Measurements from ENCODE around the gene SP3. TPM values are rescaled to one million over a fixed set of nuclear protein-coding genes. Genes with fewer than 3 reads are reported as not detected.

The SP3 gene
- polyA plus RNA-seq, 6 donors from 2014 or later: 45.7 to 84.3 (median 66.9) TPM

GRCh38 chr2:173881886-173882285 lies 83.3 kb downstream of the SP3 start:
- Mint-ChIP-seq H3K27ac (no peak overlapping the region), H3K9me3 (peaks cover 0 to 3% (median 0%) of the 10 kb centered on the region in 7 donors), H3K4me3 (no peak overlapping the region), H3K27me3 (peaks cover 24 to 31% (median 26%) of the 10 kb centered on the region in 3 donors), H3K36me3 (no peaks in the 10 kb centered on the region), H3K4me1 (peaks cover 0 to 7% (median 0%) of the 10 kb centered on the region in 3 donors)
- ATAC-seq (ENCODE audit: low read depth in 2 of 2) (no peak), DNase-seq (no peak)

GRCh38 chr2:173881461-173881860 lies 83.7 kb downstream of the SP3 start:
- DNase-seq (no peak), ATAC-seq (ENCODE audit: low read depth in 2 of 2) (no peak)
- H3K4me1 Mint-ChIP-seq: peaks cover 0 to 7% (median 0%) of the 10 kb centered on the region in 3 donors
- peaks cover 0 to 3% (median 0%) of the 10 kb centered on the region in 7 donors for H3K9me3 Mint-ChIP-seq
- H3K4me3 Mint-ChIP-seq: no peak overlapping the region
- peaks cover 0 to 4% of the 10 kb centered on the region in 2 donors for H3K36me3 Mint-ChIP-seq
- peaks cover 26 to 35% (median 28%) of the 10 kb centered on the region in 3 donors for H3K27me3 Mint-ChIP-seq
- no peak overlapping the region for H3K27ac Mint-ChIP-seq

GRCh38 chr2:173880561-173880960 lies 84.6 kb downstream of the SP3 start:
- Mint-ChIP-seq H3K4me3 (no peak overlapping the region), H3K27me3 (peaks cover 26 to 36% (median 30%) of the 10 kb centered on the region in 3 donors), H3K4me1 (peaks cover under 1 to 9% (median under 1%) of the 10 kb centered on the region in 3 donors), H3K27ac (no peak overlapping the region), H3K36me3 (peaks cover 0 to 4% of the 10 kb centered on the region in 2 donors), H3K9me3 (no peaks in the 10 kb centered on the region)
- DNase-seq (no peak), ATAC-seq (ENCODE audit: low read depth in 2 of 2) (no peak)

GRCh38 chr2:173876833-173877413 lies 88.2 kb downstream of the SP3 start:
- no peak for DNase-seq
- H3K4me3 Mint-ChIP-seq: no peak overlapping the region
- no peaks in the 10 kb centered on the region for H3K9me3 Mint-ChIP-seq
- ATAC-seq (ENCODE audit: low read depth in 2 of 2): no peak
- H3K27ac Mint-ChIP-seq: peak overlapping the region in 1 of 6 donors; percentile 63
- peaks cover 27 to 28% (median 27%) of the 10 kb centered on the region in 3 donors for H3K4me1 Mint-ChIP-seq
- peaks cover 23 to 48% (median 28%) of the 10 kb centered on the region in 3 donors for H3K27me3 Mint-ChIP-seq
- H3K36me3 Mint-ChIP-seq: peaks cover 0 to 4% of the 10 kb centered on the region in 2 donors

GRCh38 chr2:173874894-173875237 lies 90.3 kb downstream of the SP3 start:
- Mint-ChIP-seq H3K4me1 (peaks cover 33 to 36% (median 36%) of the 10 kb centered on the region in 3 donors), H3K27ac (peak overlapping the region in 3 of 6 donors; percentile 32 to 92 (median 59)), H3K4me3 (peak overlapping the region in 7 of 8 donors; percentile 42 to 83 (median 54)), H3K36me3 (peaks cover 0 to 4% of the 10 kb centered on the region in 2 donors), H3K27me3 (peaks cover 18 to 40% (median 26%) of the 10 kb centered on the region in 3 donors), H3K9me3 (no peaks in the 10 kb centered on the region)
- DNase-seq: peak; percentile 69
- ATAC-seq (ENCODE audit: low read depth in 2 of 2): peak; percentile 99 to 100

- H3K4me1 Mint-ChIP-seq: peaks cover 36 to 39% (median 39%) of the 10 kb centered on the region in 3 donors
- H3K36me3 Mint-ChIP-seq: peaks cover 0 to 4% of the 10 kb centered on the region in 2 donors
- DNase-seq: no peak
- peak overlapping the region in 7 of 8 donors; percentile 19 to 83 (median 57) for H3K4me3 Mint-ChIP-seq
- no peaks in the 10 kb centered on the region for H3K9me3 Mint-ChIP-seq
- peaks cover 12 to 34% (median 20%) of the 10 kb centered on the region in 3 donors for H3K27me3 Mint-ChIP-seq
- peak; percentile 2 to 4 for ATAC-seq (ENCODE audit: low read depth in 2 of 2)
- peak overlapping the region in 2 of 6 donors; percentile 59 to 92 for H3K27ac Mint-ChIP-seq
Observed at GRCh38 chr2:173874003-173874893, 90.9 kb downstream of the SP3 start.

- H3K9me3 Mint-ChIP-seq: no peaks in the 10 kb centered on the region
- peaks cover 42 to 48% (median 45%) of the 10 kb centered on the region in 3 donors for H3K4me1 Mint-ChIP-seq
- H3K27me3 Mint-ChIP-seq: peaks cover 16 to 33% (median 24%) of the 10 kb centered on the region in 3 donors
- no peak for DNase-seq
- ATAC-seq (ENCODE audit: low read depth in 2 of 2): no peak
- peak overlapping the region in 1 of 6 donors; percentile 38 for H3K27ac Mint-ChIP-seq
- peak overlapping the region in 1 of 8 donors; percentile 47 for H3K4me3 Mint-ChIP-seq
- peaks cover 0 to 4% of the 10 kb centered on the region in 2 donors for H3K36me3 Mint-ChIP-seq
Observed at GRCh38 chr2:173872714-173873113, 92.5 kb downstream of the SP3 start.

- H3K4me3 Mint-ChIP-seq: no peak overlapping the region
- peak overlapping the region in 1 of 6 donors; percentile 2 for H3K27ac Mint-ChIP-seq
- ATAC-seq (ENCODE audit: low read depth in 2 of 2) (peak; percentile 11 to 18), DNase-seq (peak; percentile 6)
- H3K27me3 Mint-ChIP-seq: peaks cover 12 to 37% (median 33%) of the 10 kb centered on the region in 3 donors
- no peaks in the 10 kb centered on the region for H3K9me3 Mint-ChIP-seq
- peaks cover 30 to 37% (median 34%) of the 10 kb centered on the region in 3 donors for H3K4me1 Mint-ChIP-seq
- H3K36me3 Mint-ChIP-seq: no peaks in the 10 kb centered on the region
Observed at GRCh38 chr2:173869244-173870229, 95.6 kb downstream of the SP3 start.

GRCh38 chr2:173868406-173868805 lies 96.8 kb downstream of the SP3 start:
- peaks cover 19 to 26% (median 23%) of the 10 kb centered on the region in 3 donors for H3K4me1 Mint-ChIP-seq
- ATAC-seq (ENCODE audit: low read depth in 2 of 2) (no peak), DNase-seq (no peak)
- H3K27ac Mint-ChIP-seq: no peak overlapping the region
- H3K27me3 Mint-ChIP-seq: peaks cover 15 to 33% (median 31%) of the 10 kb centered on the region in 3 donors
- no peaks in the 10 kb centered on the region for H3K36me3 Mint-ChIP-seq
- H3K4me3 Mint-ChIP-seq: no peak overlapping the region
- H3K9me3 Mint-ChIP-seq: no peaks in the 10 kb centered on the region

- no peaks in the 10 kb centered on the region for H3K9me3 Mint-ChIP-seq
- H3K36me3 Mint-ChIP-seq: peaks cover 0 to 3% of the 10 kb centered on the region in 2 donors
- no peak for DNase-seq
- peaks cover 15 to 22% (median 18%) of the 10 kb centered on the region in 3 donors for H3K4me1 Mint-ChIP-seq
- ATAC-seq (ENCODE audit: low read depth in 2 of 2): no peak
- peaks cover 21 to 33% (median 32%) of the 10 kb centered on the region in 3 donors for H3K27me3 Mint-ChIP-seq
- H3K27ac Mint-ChIP-seq: no peak overlapping the region
- H3K4me3 Mint-ChIP-seq: no peak overlapping the region
Observed at GRCh38 chr2:173866874-173867618, 98.1 kb downstream of the SP3 start.

GRCh38 chr2:173865971-173866873 lies 99.0 kb downstream of the SP3 start:
- peaks cover 15 to 22% (median 18%) of the 10 kb centered on the region in 3 donors for H3K4me1 Mint-ChIP-seq
- H3K27ac Mint-ChIP-seq: no peak overlapping the region
- no peaks in the 10 kb centered on the region for H3K9me3 Mint-ChIP-seq
- ATAC-seq (ENCODE audit: low read depth in 2 of 2): no peak
- DNase-seq: no peak
- H3K4me3 Mint-ChIP-seq: no peak overlapping the region
- H3K27me3 Mint-ChIP-seq: peaks cover 21 to 38% (median 33%) of the 10 kb centered on the region in 3 donors
- H3K36me3 Mint-ChIP-seq: peaks cover 0 to 3% of the 10 kb centered on the region in 2 donors

Data from naive B cell (primary cell).